Aorta (tissue), 5 donors: ENCODE measurements around the gene PEX14. TPM values are rescaled to one million over a fixed set of nuclear protein-coding genes. Genes with fewer than 3 reads are reported as not detected.
"Not testable (repeated sequence)": the region's sequence is repeated elsewhere in the genome, so short reads cannot be mapped to it uniquely, and the experiment has no call there.

ENCODE experiments used
- ATAC-seq: fragments of 200-7000 bp; cut with Tn5 transposase; one replicate; pipeline ENCODE4 v1.9.1; 2022; ENCODE audit warnings: moderate library complexity; ENCODE audit not compliant: low FRiP score
- DNase-seq, 2 donors: peaks; one replicate each; pipeline ENCODE4 v3.0.0-alpha.2; 2020
- H3K27ac ChIP-seq, 2 donors: one replicate each; pipeline ENCODE4 v1.5.1; 2013; ENCODE audit warnings: low read length in 2 of 2, mild to moderate bottlenecking in 2 of 2, moderate library complexity in 2 of 2, control low read depth in 1 of 2, inconsistent platforms in 1 of 2, low read depth in 1 of 2
- H3K27me3 ChIP-seq, 2 donors: one replicate each; pipeline ENCODE4 v1.6.1; 2013; ENCODE audit warnings: control low read depth in 1 of 2, low read length in 1 of 2, mild to moderate bottlenecking in 1 of 2, moderate library complexity in 1 of 2; ENCODE audit not compliant: insufficient read depth in 2 of 2, control insufficient read depth in 1 of 2
- H3K36me3 ChIP-seq, 2 donors: one replicate each; pipeline ENCODE4 v1.6.1; 2013; ENCODE audit warnings: control low read depth in 1 of 2, low read length in 1 of 2, mild to moderate bottlenecking in 1 of 2; ENCODE audit not compliant: insufficient read depth in 2 of 2, control insufficient read depth in 1 of 2
- H3K4me1 ChIP-seq, 2 donors: one replicate each; pipeline ENCODE4 v1.6.1; 2013; ENCODE audit warnings: low read length in 2 of 2, control low read depth in 1 of 2, mild to moderate bottlenecking in 1 of 2, moderate library complexity in 1 of 2; ENCODE audit not compliant: insufficient read depth in 2 of 2, control insufficient read depth in 1 of 2
- H3K4me3 ChIP-seq, 2 donors: one replicate each; pipeline ENCODE4 v1.5.1; 2013; ENCODE audit warnings: low read length in 2 of 2, control low read depth in 1 of 2, mild to moderate bottlenecking in 1 of 2
- H3K9me3 ChIP-seq: one replicate; pipeline ENCODE4 v1.6.1; 2013; ENCODE audit warnings: mild to moderate bottlenecking, low read length; ENCODE audit not compliant: control insufficient read depth
- WGBS, 2 donors: extraction: QIAGEN DNeasy Blood & Tissue Kit; methylation state at CpG; one replicate each; pipeline ENCODE4 v1.1.7; 2013; 5-methylcytosine and 5-hydroxymethylcytosine counted together
- intact Hi-C, 2 donors: fragments of 100-400 bp; cut with DNase I; formaldehyde crosslinking; loops; one replicate each; pipeline versions ENCODE4 v1.14.2 to v1.15.0; 2022
- polyA plus RNA-seq, 2 donors: library from polyadenylated mRNA; stranded (reverse); fragments of 200-250 nt; gene quantifications; one replicate each; pipeline ENCODE4 v1.2.3, GENCODE V29; 2013
- total RNA-seq, 2 donors: library from RNA; stranded (reverse); fragmentation: NEBNext Ultra II Directional; extraction: Animal tissue kit (Norgen Biotek cat#: 25700); gene quantifications; one replicate each; pipeline ENCODE4 v1.2.1, GENCODE V29; 2021
- donor health status: healthy with polysubstance abuse.
- donor health status: Bipolar disorder and iron deficiency.
- donor health status: DM: no; HTN: no; CAD: no.
- donor health status: DM: no; HTN: no; CAD: no.
- donor health status: DM: yes; HTN: yes; CAD: no.

PEX14 gene
- total and polyA plus RNA-seq, 4 donors = 4.5 to 16.9 (median 14.4) TPM

- intact Hi-C loops = no loop called here
- Histone ChIP-seq H3K4me3 (no peak overlapping the region), H3K27me3 (no peaks in the 10 kb centered on the region), H3K9me3 (no peaks in the 10 kb centered on the region), H3K36me3 (peaks cover 0 to 5% of the 10 kb centered on the region in 2 donors), H3K27ac (no peak overlapping the region), H3K4me1 (no peaks in the 10 kb centered on the region)
- no peak for DNase-seq
- no peak for ATAC-seq
- WGBS, 2 donors = 56 to 70% methylated on average over 3 of the region's 3 CpGs
Measured at GRCh38 chr1:10459184-10459583, 15.6 kb upstream of the PEX14 start.

- WGBS, 2 donors = 97 to 98% methylated on average over 2 of the region's 2 CpGs
Measured at GRCh38 chr1:10467078-10467477, 7.7 kb upstream of the PEX14 start.

GRCh38 chr1:10470043-10470442, 4.7 kb upstream of the PEX14 start:
- Histone ChIP-seq H3K36me3 (peaks cover 4 to 6% of the 10 kb centered on the region in 2 donors), H3K4me1 (peaks cover 0 to 2% of the 10 kb centered on the region in 2 donors), H3K9me3 (no peaks in the 10 kb centered on the region), H3K4me3 (no peak overlapping the region), H3K27ac (no peak overlapping the region), H3K27me3 (no peaks in the 10 kb centered on the region)
- DNase-seq (no peak), ATAC-seq (no peak)
- intact Hi-C loops = loop anchor here in 1 of 2 donors (5.0 kb wide), 1 partner anchor 38 kb away; the partner anchor contains the start of gene CENPS
- 92 to 96% methylated on average over 4 of the region's 4 CpGs for WGBS, 2 donors

More at GRCh38 chr1:10467078-10467477, 7.7 kb upstream of the PEX14 start:
- intact Hi-C loops = no loop called here
- H3K27ac ChIP-seq = no peak overlapping the region
- no peaks in the 10 kb centered on the region for H3K27me3 ChIP-seq
- peaks cover 6 to 7% of the 10 kb centered on the region in 2 donors for H3K36me3 ChIP-seq
- DNase-seq (no peak), ATAC-seq (no peak)
- H3K4me1 ChIP-seq = peaks cover 0 to 2% of the 10 kb centered on the region in 2 donors
- no peak overlapping the region for H3K4me3 ChIP-seq
- no peaks in the 10 kb centered on the region for H3K9me3 ChIP-seq

GRCh38 chr1:10471411-10472219, 3.1 kb upstream of the PEX14 start:
- H3K4me1 ChIP-seq = peaks cover 2 to 5% of the 10 kb centered on the region in 2 donors
- no peaks in the 10 kb centered on the region for H3K9me3 ChIP-seq
- 6% methylated on average over 23 of the region's 23 CpGs for WGBS, 2 donors
- no peak overlapping the region for H3K27ac ChIP-seq
- intact Hi-C loops = loop anchor here in 1 of 2 donors (5.0 kb wide), 1 partner anchor 39 kb away; the partner anchor contains the start of gene CENPS
- H3K27me3 ChIP-seq = no peaks in the 10 kb centered on the region
- DNase-seq (no peak), ATAC-seq (no peak)
- peak overlapping the region; percentile 39 to 46 for H3K4me3 ChIP-seq
- peaks cover 4 to 6% of the 10 kb centered on the region in 2 donors for H3K36me3 ChIP-seq

- peaks cover 0 to 3% of the 10 kb centered on the region in 2 donors for H3K36me3 ChIP-seq
- peak within 1 kb of the TSS; percentile 39 to 46 for H3K4me3 ChIP-seq
- peaks cover 2 to 5% of the 10 kb centered on the region in 2 donors for H3K4me1 ChIP-seq
- no peaks in the 10 kb centered on the region for H3K9me3 ChIP-seq
- WGBS, 2 donors = 1% methylated on average over 58 to 59 of the region's 59 CpGs
- H3K27me3 ChIP-seq = peaks cover 0 to under 1% of the 10 kb centered on the region in 2 donors
- intact Hi-C loops = loop anchor here in 1 of 2 donors (5.0 kb wide), 1 partner anchor 40 kb away; the partner anchor contains the start of gene CENPS
- H3K27ac ChIP-seq = no peak within 1 kb of the TSS
- DNase-seq (peak; percentile 96 to 98), ATAC-seq (peak; percentile 96)
Measured at GRCh38 chr1:10472220-10473144, 2.3 kb upstream of the PEX14 start, which contains the start of gene DFFA. Gene DFFA (minus strand): TSS chr1:10472529. CDS start chr1:10472458, 71 bp downstream.

DNA sequence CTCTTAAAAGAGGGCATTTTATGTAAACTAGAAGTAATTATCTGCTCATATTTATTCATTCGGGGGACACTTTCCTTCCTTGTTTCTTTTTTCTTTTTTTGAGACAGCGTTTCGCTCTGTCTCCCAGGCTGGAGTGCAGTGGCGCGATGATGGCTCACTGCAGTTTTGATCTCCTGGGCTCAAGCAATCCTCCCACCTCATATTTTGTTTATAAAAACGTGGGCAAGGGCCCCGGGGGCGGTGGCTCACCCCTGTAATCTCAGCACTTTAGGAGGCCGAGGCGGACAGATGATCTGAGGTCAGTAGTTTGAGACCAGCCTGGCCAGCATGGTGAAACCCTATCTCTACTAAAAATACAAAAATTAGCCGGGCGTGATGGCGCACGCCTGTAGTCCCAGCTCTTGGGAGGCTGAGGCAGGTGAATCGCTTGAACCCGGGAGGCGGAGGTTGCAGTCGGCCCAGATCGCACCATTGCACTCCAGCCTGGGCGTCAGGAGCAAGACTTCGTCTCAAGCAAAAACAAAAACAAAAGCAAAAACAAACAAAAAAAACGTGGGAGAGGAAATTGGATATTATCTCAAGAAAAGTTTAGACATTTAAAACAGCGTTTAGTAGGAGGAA, 1.5 kb upstream of the PEX14 start:
- H3K9me3 ChIP-seq = no peaks in the 10 kb centered on the region
- H3K4me1 ChIP-seq = peaks cover 2 to 5% of the 10 kb centered on the region in 2 donors
- DNase-seq (no peak), ATAC-seq (no peak)
- WGBS, 2 donors = 88 to 89% methylated on average over 23 of the region's 23 CpGs
- intact Hi-C loops = loop anchor here in 1 of 2 donors (5.0 kb wide), 1 partner anchor 41 kb away; the partner anchor contains the start of gene CENPS
- H3K4me3 ChIP-seq = no peak overlapping the region
- H3K36me3 ChIP-seq = no peaks in the 10 kb centered on the region
- H3K27me3 ChIP-seq = peaks cover 0 to 1% of the 10 kb centered on the region in 2 donors
- H3K27ac ChIP-seq = no peak overlapping the region

- H3K36me3 ChIP-seq, H3K27ac ChIP-seq, H3K27me3 ChIP-seq, H3K4me3 ChIP-seq, ATAC-seq, DNase-seq, H3K9me3 ChIP-seq, H3K4me1 ChIP-seq: not testable (repeated sequence)
- intact Hi-C loops = loop anchor here in 1 of 2 donors (5.0 kb wide), 1 partner anchor 42 kb away; the partner anchor contains the start of gene CENPS
- 89 to 90% methylated on average over 10 of the region's 10 CpGs for WGBS, 2 donors
Measured at GRCh38 chr1:10474309-10474612, 489 bp upstream of the PEX14 start.

GRCh38 chr1:10475510-10475909, 760 bp downstream of the PEX14 start:
- Histone ChIP-seq H3K36me3 (no peaks in the 10 kb centered on the region), H3K4me3 (peak overlapping the region; percentile 74 to 89), H3K9me3 (no peaks in the 10 kb centered on the region), H3K27ac (no peak overlapping the region), H3K27me3 (peaks cover 0 to 1% of the 10 kb centered on the region in 2 donors), H3K4me1 (peaks cover 2 to 5% of the 10 kb centered on the region in 2 donors)
- ATAC-seq (no peak), DNase-seq (no peak)
- WGBS, 2 donors = 1 to 2% methylated on average over 13 of the region's 13 CpGs
- intact Hi-C loops = no loop called here
